Testis (tissue), 2 donors: ENCODE measurements around the gene RFLNA.

ENCODE experiments used
- POLR2A ChIP-seq: fragments of 450-650 bp; IDR thresholded peaks from one replicate; pipeline ENCODE4 v1.6.1; 2017; ENCODE audit warnings: antibody characterized with exemption, mild to moderate bottlenecking, moderate library complexity
- TF ChIP-seq, protein P1 (sequence below), 3 experiments: fragments of 450-650 bp in 2 of 3; fragments of 200-600 bp in 1 of 3; sonication (generic) in 1 of 3; IDR thresholded peaks; one replicate each; pipeline ENCODE4 v1.5.1; 2016 to 2019; ENCODE audit warnings: antibody characterized with exemption in 3 of 3, mild to moderate bottlenecking in 2 of 3, moderate library complexity in 1 of 3

DNA sequence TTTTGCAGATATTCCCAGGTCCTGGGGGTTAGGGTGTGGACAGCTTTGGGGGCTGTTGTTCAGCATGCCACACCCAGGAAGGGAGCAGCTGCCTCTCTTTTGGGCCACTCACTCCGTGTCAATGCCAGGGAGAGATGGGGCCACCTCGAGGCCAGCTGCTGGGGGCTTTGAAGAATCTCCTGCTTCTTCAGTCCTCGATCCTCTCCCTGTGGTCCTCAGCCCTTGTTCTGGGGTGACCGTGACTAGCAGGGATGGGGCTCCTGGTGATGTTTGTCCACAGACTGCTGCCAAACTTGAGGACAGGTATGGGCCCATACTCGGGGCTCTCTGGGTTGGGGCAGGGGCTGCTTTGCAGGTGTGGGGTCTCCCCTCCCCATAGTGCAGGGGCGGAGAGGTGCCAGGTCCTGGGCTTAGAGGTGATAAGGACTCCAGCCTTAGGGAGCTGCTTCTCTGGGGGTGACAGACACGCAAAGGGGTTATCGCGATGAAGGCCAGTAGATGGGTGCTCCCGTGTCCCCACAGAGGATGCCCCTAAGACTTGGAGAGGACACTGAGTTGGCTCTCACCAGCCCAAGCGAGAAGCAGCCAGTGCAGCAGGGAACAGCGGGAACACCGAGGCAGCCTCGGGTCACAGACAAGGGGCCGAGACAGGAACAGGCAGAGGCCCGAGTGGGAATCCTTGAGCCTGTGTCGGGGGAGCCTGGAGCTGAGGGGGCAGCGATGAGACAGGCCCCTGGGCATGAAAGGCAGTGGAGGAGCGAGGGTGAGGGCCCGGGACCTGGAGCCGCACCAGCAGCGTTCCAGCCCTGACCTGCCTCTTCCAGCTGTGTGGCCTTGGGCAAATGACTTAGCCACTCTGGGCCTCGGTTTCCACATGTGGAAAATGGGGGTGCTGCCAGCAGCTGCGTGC, 11.1 kb downstream of the RFLNA start:
- TF ChIP-seq, protein P1, sequence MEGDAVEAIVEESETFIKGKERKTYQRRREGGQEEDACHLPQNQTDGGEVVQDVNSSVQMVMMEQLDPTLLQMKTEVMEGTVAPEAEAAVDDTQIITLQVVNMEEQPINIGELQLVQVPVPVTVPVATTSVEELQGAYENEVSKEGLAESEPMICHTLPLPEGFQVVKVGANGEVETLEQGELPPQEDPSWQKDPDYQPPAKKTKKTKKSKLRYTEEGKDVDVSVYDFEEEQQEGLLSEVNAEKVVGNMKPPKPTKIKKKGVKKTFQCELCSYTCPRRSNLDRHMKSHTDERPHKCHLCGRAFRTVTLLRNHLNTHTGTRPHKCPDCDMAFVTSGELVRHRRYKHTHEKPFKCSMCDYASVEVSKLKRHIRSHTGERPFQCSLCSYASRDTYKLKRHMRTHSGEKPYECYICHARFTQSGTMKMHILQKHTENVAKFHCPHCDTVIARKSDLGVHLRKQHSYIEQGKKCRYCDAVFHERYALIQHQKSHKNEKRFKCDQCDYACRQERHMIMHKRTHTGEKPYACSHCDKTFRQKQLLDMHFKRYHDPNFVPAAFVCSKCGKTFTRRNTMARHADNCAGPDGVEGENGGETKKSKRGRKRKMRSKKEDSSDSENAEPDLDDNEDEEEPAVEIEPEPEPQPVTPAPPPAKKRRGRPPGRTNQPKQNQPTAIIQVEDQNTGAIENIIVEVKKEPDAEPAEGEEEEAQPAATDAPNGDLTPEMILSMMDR (IDR thresholded peaks at IDR 0.05), result no peak
- no peak for TF ChIP-seq POLR2A
